A549 treated with GW870086 at 1 μM for 4 hours (cell line): Measurements from ENCODE around the gene LILRA2. TPM values are rescaled to one million over a fixed set of nuclear protein-coding genes. Genes with fewer than 3 reads are reported as not detected.

Experiments
- total RNA-seq: library from RNA; stranded (reverse); fragments of 200-300 nt; extraction: Qiagen RNA extraction; gene quantifications from 5 replicates; pipeline ENCODE4 v1.2.3, GENCODE V29; 2022; ENCODE audit warnings: low read depth

Gene LILRA2
- total RNA-seq = not detected in 5 replicates

GRCh38 chr19:54573330-54573872 is at the start of gene LILRA2:
Gene LILRA2, plus strand, starts transcription at chr19:54573790. Its CDS starts 89 bp downstream, at chr19:54573879.

DNA sequence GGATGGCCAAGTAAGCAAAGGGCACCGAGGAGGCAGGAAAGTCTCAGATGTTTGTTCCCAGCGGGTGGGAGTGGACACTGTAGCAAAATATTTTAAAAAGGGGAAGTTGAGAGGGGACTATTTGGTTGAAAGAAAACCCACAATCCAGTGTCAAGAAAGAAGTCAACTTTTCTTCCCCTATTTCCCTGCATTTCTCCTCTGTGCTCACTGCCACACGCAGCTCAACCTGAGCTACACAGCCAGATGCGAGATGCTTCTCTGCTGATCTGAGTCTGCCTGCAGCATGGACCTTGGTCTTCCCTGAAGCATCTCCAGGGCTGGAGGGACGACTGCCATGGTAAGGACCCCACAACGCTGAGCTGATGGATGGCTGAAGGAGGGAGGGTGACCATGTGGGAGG is 19.9 kb downstream of the LILRA2 start, which contains the start of gene LILRA1:
TSS of gene LILRA1 (plus strand) at position 188 of the 400 bp plus-strand sequence. CDS start 613 bp downstream, outside the sequence.

DNA sequence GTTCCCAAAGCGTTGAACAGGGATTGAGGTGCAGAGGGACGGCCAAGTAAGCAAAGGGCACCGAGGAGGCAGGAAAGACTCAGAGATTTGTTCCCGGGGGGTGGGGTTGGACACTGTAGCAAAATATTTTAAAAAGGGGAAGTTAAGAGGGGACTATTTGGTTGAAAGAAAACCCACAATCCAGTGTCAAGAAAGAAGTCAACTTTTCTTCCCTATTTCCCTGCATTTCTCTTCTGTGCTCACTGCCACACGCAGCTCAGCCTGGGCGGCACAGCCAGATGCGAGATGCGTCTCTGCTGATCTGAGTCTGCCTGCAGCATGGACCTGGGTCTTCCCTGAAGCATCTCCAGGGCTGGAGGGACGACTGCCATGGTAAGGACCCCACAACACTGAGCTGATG is 56.7 kb downstream of the LILRA2 start, which contains the start of gene LILRB1:
TSS of gene LILRB1 (plus strand) at position 223 of the 400 bp plus-strand sequence. CDS start 590 bp downstream, outside the sequence.

Other genes starting within 250 kb of the LILRA2 start
- gene LILRA4, start 234.6 kb upstream of the LILRA2 start, total RNA-seq = not detected in 5 replicates
- 0.18 TPM in 1 of 5 replicates, not detected in the others for gene LAIR1, start 208.9 kb upstream of the LILRA2 start, total RNA-seq
- 0.21 to 0.30 TPM (median 0.25 TPM) in 4 of 5 replicates, not detected in the other for gene TTYH1, start 158.3 kb upstream of the LILRA2 start, total RNA-seq
- gene LENG8, start 124.6 kb upstream of the LILRA2 start, total RNA-seq = 78.1 to 131 TPM (median 107 TPM) in 5 replicates
- 4.8 to 6.6 TPM (median 6.4 TPM) in 5 replicates for gene LENG9, start 110.0 kb upstream of the LILRA2 start, total RNA-seq
- gene CDC42EP5, start 100.5 kb upstream of the LILRA2 start, total RNA-seq = 0.17 to 0.36 TPM in 2 of 5 replicates, not detected in the others
- gene LAIR2, start 71.0 kb upstream of the LILRA2 start, total RNA-seq = not detected in 5 replicates
- gene LILRA1, start 19.8 kb downstream of the LILRA2 start, total RNA-seq = not detected in 5 replicates
- not detected in 5 replicates for gene LILRB1, start 56.7 kb downstream of the LILRA2 start, total RNA-seq
- gene LILRB4, start 89.2 kb downstream of the LILRA2 start, total RNA-seq = not detected in 5 replicates
- gene KIR3DL3, start 150.7 kb downstream of the LILRA2 start, total RNA-seq = not detected in 5 replicates
- not detected in 5 replicates for gene KIR2DL3, start 164.7 kb downstream of the LILRA2 start, total RNA-seq
- gene KIR2DL1, start 196.0 kb downstream of the LILRA2 start, total RNA-seq = not detected in 5 replicates
- not detected in 5 replicates for gene KIR2DL4, start 229.8 kb downstream of the LILRA2 start, total RNA-seq
- gene KIR3DL1, start 242.7 kb downstream of the LILRA2 start, total RNA-seq = not detected in 5 replicates